ENCODE data around the gene ARHGAP6. TPM values are rescaled to one million over a fixed set of nuclear protein-coding genes. Genes with fewer than 3 reads are reported as not detected.

The ARHGAP6 gene
- total and polyA plus RNA-seq, 2 experiments from 2014 or later: 0.26 to 0.59 TPM

DNA sequence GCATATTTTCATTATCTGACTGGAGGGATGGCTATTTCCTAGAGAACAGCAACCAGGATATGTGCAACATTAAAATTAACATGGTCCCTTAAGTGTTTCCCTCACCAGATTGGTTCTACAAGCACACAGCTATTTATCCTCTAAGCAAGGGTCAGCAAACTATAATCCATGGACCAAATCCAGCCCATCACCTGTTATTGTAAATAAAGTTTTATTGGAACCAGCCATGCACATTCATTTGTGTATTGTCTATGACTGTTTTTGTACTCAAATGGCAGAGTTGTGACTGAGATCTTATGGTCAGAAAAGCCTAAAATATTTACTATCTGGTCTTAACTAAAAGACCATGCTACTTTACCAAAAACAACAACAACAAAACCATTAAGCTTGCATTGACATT lies 294.6 kb downstream of the ARHGAP6 start:
- no peak for ATAC-seq
- Histone ChIP-seq H2AFZ (no peak overlapping the region), H3K27me3 (ENCODE audit: insufficient read depth) (no peaks in the 10 kb centered on the region), H4K20me1 (replicated peaks; ENCODE audit: insufficient read depth) (no peaks in the 10 kb centered on the region), H3K9me2 (ENCODE audit: insufficient read depth) (no peaks in the 10 kb centered on the region), H3K79me2 (replicated peaks; ENCODE audit: insufficient read depth) (no peaks in the 10 kb centered on the region), H3K4me1 (ENCODE audit: insufficient read depth) (peaks cover 4% of the 10 kb centered on the region; the same call in 1 of the 2 replicates), H3K36me3 (ENCODE audit: insufficient read depth) (no peaks in the 10 kb centered on the region), H3K4me2 (no peak overlapping the region), H3F3A (replicated peaks; ENCODE audit: low read depth) (no peaks in the 10 kb centered on the region), H3K27ac (ENCODE audit: low read depth) (no peak overlapping the region), H3K4me3 (no peak overlapping the region)
- DNase-seq (ENCODE audit: low spot score): no peak
- Mint-ChIP-seq H3K9me3 (no peaks in the 10 kb centered on the region), H3K27ac (no peak overlapping the region), H3K36me3 (ENCODE audit: low read depth) (no peaks in the 10 kb centered on the region), H3K4me3 (no peak overlapping the region), H3K27me3 (ENCODE audit: insufficient read depth, low read depth, poor library complexity) (peaks cover 2% of the 10 kb centered on the region), H3K4me1 (peaks cover 10% of the 10 kb centered on the region)
- TF ChIP-seq ZNF331 (CRISPR knock-in tag; IDR thresholded peaks at IDR 0.05; ENCODE audit: low read depth) (no peak), ZNF462 (CRISPR knock-in tag; IDR thresholded peaks at IDR 0.05) (no peak), NANOG (IDR thresholded peaks at IDR 0.05; ENCODE audit: borderline replicate concordance) (no peak), JUNB (IDR thresholded peaks at IDR 0.05; ENCODE audit: unreplicated experiment) (no peak), ZNF114 (CRISPR knock-in tag; IDR thresholded peaks at IDR 0.05) (no peak), STAT1 (IDR thresholded peaks at IDR 0.05; ENCODE audit: unreplicated experiment) (no peak), POLR2AphosphoS5 (IDR thresholded peaks at IDR 0.05; ENCODE audit: low read depth) (no peak), REST (IDR thresholded peaks at IDR 0.05; ENCODE audit: unreplicated experiment) (no peak), EZH2phosphoT487 (IDR thresholded peaks at IDR 0.05; ENCODE audit: unreplicated experiment) (no peak), EZH2 (IDR thresholded peaks at IDR 0.05; ENCODE audit: low read depth, unreplicated experiment) (no peak), CTCF (conservative IDR thresholded peaks at IDR 0.05; ENCODE audit: low read depth in 2 of 2) (no peak), CREB1 (CRISPR knock-in tag; IDR thresholded peaks at IDR 0.05; ENCODE audit: low read depth) (no peak)
- TF ChIP-seq, protein P1, sequence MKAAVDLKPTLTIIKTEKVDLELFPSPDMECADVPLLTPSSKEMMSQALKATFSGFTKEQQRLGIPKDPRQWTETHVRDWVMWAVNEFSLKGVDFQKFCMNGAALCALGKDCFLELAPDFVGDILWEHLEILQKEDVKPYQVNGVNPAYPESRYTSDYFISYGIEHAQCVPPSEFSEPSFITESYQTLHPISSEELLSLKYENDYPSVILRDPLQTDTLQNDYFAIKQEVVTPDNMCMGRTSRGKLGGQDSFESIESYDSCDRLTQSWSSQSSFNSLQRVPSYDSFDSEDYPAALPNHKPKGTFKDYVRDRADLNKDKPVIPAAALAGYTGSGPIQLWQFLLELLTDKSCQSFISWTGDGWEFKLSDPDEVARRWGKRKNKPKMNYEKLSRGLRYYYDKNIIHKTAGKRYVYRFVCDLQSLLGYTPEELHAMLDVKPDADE (IDR thresholded peaks at IDR 0.05): no peak
